Activated T-helper 9 cell treated with anti-CD3 and anti-CD28 coated beads, Interleukin-2, amount 50 U/mL, for 16 hours (primary cell): ENCODE measurements around the gene OTULIN.

Source experiments
- DNase-seq: peaks from one replicate; pipeline ENCODE4 v3.0.0-alpha.2; 2020; ENCODE audit warnings: low read depth

Gene OTULIN

DNA sequence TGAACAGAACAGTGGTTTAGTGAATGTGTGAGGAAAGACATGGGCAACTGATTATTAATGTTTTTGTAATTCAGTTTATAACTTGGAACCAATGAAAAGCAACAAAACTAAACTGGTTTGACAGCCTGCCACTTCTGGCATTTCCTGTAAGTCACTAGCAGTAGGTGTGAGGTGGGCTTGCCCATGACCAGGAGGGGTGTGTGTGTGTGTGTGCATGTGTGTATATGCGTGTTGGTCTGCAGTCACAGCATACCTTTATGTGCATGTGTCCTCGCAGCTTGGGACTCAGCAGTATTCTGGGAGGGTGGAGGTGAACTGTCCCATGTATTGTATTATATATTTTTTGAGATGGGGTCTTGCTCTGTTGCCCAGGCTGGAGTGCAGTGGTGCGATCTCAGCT, 32.3 kb downstream of the OTULIN start:
- no peak for DNase-seq

DNA sequence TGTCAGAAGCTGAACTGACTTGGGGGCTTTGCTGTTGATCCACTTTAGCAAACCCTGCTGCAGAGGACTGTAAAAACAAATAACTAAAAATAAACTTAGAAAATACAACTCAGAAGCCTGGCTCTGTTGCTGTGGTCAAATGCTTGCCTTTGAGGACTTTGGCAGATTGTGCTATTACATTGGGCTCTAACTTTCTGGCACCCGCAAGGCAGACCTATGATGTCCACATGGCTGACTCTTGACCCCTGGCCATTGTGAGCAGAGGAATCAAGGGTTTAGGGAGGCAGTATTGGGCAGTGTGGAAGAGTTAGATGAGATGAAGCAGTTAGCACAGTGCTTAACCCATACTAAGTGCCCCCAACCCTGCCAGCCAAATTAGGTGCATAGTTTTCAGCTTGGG, 34.0 kb downstream of the OTULIN start:
- DNase-seq = no peak

DNA sequence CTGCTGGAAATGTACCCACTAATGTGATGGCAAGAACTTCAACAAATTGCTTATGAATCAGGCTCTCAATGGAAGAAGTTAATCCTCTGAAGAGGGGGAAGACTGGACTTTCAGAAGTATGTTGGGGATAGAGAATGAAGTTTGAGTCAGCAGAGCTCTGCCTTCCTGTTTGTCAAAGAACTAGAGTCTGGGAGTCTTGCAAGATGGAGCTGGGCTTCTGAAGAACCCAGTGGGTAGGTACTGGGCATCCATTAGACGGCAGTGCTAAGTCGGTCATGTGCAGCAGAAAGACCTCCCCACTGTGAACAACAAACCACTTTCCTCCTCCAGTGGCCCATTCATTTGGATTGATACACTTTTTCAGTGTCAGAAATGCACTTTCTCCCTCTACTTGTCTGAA, 34.6 kb downstream of the OTULIN start:
- DNase-seq = no peak

- DNase-seq = no peak
These were observed 35.4 kb downstream of the OTULIN start for GRCh38 chr5:14699807-14700400.

GRCh38 chr5:14700478-14701436, 36.2 kb downstream of the OTULIN start:
- DNase-seq = no peak

- no peak for DNase-seq
These were observed 37.0 kb downstream of the OTULIN start for GRCh38 chr5:14701556-14701955.

DNA sequence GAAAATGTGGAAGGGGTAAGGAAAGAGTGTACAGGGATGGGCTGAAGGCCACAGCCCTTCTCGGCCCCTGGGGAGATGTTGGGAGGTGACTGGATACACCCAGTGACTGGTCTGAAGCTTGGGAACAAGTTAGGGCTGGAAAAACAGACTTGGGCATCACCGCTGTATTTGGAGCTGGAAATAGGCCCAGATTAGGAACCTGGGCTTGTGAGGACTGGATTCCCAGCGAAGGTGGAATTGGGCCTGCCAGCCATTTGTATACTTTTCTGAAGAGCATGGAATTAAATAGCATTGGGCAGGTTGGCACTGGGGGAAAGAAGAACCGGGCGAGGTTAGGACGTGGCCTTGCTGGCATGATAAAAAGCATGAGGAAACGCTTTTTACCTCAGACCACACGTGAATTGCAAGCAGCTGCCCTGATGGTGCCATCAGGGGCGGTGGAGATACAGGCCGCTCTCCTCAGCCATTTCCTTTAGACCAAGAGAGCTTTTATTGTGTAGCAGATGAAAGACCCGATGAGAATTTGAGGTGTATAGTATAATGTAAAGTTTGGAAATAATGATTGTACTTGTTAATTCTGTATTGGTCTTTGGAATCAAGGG, 37.8 kb downstream of the OTULIN start:
- no peak for DNase-seq

GRCh38 chr5:14705556-14705955, 41.0 kb downstream of the OTULIN start:
- DNase-seq = no peak

- no peak for DNase-seq
These were observed 42.1 kb downstream of the OTULIN start for GRCh38 chr5:14706615-14707021.

DNA sequence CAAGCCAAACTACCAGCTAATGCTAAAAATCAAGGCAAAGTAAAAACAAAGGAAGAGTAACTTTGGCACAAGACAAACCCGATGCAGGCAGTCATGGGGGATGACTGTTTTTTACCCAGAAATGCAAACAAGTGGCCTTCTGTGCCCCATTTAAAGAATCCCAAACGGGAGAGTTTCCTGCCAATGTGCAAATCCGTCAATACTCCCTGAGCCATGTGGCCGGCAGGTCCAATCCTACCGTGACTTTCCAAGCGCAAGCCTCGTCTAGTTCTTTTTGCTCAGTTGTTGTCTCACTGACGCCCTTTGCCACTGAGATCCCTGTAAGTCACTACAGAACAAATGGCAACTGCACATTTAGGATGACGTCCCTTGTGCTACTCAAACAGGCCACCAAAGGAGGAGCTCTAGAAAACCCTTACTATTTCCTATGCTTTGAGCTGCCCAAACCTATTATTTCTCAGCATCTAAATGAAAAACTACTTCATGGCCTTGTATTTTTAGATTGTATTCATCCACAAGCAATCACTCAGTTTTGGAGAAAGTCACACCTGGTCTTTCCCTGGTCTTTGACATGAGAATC, 43.4 kb downstream of the OTULIN start:
- DNase-seq = no peak

DNA sequence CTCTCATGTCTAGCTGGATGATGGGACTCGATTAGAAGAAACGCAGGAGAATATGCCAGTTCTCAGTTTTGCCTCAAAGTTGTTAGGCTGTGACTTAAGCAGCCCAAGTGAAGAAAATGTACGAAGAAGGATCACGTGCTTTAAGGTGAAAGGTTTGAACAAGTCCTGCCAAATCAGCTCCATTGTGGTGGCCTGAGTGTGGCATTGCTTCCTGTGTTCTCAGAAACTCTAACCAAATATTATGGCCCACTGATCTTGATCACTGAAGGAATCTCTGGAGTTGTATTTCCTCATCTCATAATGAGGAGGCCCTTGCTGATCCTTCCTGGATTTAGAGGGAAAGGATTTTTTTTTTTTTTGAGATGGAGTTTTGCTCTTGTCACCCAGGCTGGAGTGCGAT, 44.0 kb downstream of the OTULIN start:
- DNase-seq = no peak

DNA sequence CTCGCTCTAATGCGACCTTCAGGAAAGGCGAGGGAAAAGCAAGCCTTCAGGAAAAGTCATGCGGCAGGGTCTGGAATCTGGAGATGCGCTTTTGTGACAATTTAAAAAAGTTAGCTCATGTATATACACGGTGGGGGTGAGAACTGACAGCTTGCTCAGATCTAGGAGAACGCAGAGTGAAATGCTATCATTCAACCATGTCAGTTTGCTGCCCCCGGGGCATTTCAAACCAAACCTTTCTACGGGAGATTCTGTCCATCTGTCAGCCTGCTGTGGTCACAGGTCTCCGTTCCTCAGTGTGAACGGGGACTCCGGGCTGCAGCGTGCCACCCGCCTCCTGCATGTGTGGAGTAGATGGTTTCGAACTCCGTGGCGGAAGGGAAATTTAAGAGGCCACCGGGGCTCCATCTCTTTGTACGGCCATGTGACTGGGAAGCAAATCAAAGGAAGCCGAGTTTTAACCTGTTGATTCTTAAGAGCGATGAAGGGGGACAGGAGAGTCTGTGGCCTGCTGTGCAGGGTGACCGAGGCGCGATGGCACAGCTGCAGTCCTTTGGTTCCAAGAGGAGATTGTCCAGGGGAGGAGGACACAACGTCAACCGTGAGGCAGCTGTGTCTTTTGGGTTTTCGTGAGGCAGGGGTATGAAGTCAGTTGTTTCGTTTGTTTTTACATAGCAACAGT, 45.9 kb downstream of the OTULIN start:
- DNase-seq = no peak

DNA sequence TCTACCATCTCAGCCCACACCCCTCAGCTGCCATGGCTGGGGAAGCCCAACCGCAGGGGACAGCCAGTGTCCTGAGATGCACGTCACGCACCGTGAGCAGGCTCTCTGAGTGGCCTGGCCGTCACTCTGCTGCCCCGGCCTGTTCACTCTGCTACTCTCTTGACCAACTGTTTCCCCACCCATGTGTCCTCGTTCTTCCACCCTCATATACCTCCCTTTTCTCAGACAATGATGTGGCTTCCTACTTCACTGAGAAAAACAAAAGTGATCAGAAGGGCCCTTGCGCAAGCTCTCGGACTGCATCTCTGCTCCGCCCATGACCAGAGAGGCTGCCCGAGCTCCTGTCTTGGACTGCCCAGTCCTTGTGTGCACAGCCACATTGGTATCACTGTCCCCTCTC, 47.6 kb downstream of the OTULIN start:
- no peak for DNase-seq

GRCh38 chr5:14712666-14713065, 48.1 kb downstream of the OTULIN start:
- DNase-seq = no peak

DNA sequence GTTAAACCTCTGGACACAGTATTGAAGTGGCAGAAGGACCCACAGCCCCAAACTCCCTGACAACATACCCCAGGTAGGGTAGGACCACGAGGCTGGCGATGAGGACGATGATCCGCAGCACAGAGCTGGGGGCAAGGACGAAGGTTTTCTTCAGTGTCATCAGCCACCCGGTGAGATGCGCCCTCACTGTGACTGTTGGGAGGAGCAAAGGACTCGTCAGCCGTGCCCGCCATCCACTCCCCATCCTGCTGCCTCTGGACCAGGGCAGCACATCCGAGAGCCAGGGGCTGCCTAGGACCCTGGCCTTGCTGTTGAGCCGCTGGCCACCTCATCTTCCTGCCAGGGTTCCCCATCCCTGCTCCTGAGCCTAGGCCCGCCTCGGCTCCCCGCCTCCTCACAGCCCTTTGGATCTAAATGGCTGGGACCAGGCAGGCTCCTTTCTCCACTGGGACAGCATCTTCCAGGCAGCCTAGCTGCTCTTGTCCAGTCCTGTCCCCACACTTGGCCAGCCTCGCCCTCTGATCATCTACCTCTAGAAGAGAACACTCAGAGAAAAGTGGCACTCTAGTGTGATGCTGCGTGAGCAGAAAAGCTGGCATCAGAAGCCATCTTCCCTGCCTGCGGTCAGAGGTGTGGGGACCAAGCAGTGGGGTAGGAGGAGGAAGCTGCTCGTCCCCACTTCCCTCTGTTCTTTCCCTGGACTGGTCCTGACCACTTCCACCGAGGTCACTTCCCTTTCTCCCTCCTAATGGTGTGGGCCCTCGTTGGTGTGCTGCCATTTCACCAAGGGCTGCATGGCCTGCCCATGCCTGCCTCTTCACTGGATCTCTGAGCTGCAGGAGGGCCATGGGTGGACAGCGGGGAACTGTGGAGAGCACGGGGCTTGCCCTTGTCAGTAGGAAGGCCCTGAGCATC, 49.2 kb downstream of the OTULIN start:
- no peak for DNase-seq

GRCh38 chr5:14714706-14715105, 50.2 kb downstream of the OTULIN start:
- DNase-seq = no peak

DNA sequence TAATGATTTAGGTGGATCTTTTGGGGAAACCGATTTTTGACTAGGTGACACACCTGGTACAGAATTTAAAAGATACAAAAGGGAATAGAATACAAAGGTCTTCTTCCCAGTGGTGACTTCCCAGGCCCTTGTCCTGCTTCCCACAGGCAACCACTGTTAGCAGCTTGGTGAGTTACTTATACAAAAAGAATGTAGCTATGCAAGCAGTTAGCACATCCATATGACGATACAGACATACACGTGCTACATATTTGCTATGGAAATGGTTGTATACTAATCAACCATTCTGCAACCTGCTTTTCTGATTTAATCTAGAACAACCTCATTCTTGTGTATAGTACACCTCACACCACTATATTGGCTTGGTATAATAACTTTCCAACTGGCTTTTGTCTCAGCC, 51.0 kb downstream of the OTULIN start:
- no peak for DNase-seq

DNA sequence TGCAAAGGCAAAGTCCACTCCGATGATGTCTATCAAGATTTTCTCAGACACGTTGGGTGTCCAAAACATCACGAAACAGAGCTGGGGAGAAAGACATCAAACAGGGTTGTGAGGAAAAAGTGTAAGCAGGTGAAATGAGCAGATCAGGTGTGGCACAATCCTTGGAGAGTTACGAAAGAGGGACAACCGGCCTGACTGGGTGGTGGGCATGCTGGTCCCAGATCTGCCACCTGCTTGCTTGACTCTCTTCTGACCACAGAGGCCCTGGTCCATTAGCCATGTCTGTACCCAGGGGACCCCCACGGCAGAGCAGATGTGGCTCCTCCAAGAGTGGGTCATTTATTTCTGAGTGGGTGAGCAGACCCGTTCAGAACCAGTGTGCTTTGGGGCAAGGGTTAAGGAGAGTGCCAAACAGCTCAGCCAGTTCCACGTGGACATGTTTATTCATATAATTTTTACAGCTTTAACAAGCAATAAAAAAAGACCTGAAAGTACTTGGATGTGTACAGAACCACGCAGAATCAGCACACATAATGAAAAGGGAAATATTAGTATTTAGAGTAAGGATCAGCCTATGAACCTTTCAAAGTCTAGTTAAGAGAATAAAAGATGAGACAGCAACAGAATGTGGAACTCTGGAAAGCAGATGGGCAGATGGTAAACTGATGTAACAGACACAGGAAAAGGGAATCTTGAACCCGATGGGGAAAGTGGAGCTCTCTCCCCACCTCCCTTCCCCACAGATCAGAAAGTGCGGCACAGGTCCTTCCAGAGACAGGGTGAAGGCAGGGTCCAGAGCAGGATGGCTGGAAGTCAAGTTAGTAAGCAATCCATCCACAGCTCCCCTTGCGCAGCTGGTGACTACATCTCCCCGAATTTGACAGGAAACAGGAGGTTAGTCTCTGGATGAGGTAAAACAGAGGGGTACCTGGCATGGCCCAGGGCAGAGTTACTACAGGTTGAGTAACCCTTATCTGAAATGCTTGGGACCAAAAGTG, 52.5 kb downstream of the OTULIN start:
- no peak for DNase-seq

GRCh38 chr5:14718778-14719177, 54.3 kb downstream of the OTULIN start:
- no peak for DNase-seq
